HAP-1 (cell line): ENCODE measurements around the gene CD300LF.

ENCODE experiments used
- DNase-seq, 2 experiments: peaks; one replicate each; pipeline ENCODE4 v3.0.0-alpha.2; 2016 to 2020; ENCODE audit warnings: low spot score in 2 of 2
- H3K27me3 ChIP-seq: fragments of 250-450 bp; sonication (Bioruptor Pico); 2 replicates; pipeline ENCODE4 v1.5.1; 2020; ENCODE audit warnings: low read depth, mild to moderate bottlenecking, moderate library complexity
- H3K36me3 ChIP-seq: fragments of 250-450 bp; sonication (Bioruptor Pico); replicated peaks from 2 replicates; pipeline ENCODE4 v1.5.1; 2020; ENCODE audit warnings: mild to moderate bottlenecking
- H3K4me1 ChIP-seq: fragments of 250-450 bp; sonication (Bioruptor Pico); 2 replicates; pipeline ENCODE4 v1.5.1; 2020; ENCODE audit warnings: mild to moderate bottlenecking
- H3K4me3 ChIP-seq: fragments of 250-450 bp; sonication (Bioruptor Pico); 2 replicates; pipeline ENCODE4 v1.5.1; 2020; ENCODE audit warnings: mild to moderate bottlenecking, moderate library complexity
- H3K9me3 ChIP-seq: fragments of 250-450 bp; sonication (Bioruptor Pico); 2 replicates; pipeline ENCODE4 v1.5.1; 2020; ENCODE audit warnings: mild to moderate bottlenecking, moderate library complexity
- in situ Hi-C: fragments of 300-500 bp; cut with MboI; formaldehyde crosslinking; loops from 3 replicates; pipeline ENCODE4 v1.14.3; 2020; ENCODE audit warnings: low sequenced_read_pairs, inconsistent platforms, mixed read lengths

CD300LF gene

DNA sequence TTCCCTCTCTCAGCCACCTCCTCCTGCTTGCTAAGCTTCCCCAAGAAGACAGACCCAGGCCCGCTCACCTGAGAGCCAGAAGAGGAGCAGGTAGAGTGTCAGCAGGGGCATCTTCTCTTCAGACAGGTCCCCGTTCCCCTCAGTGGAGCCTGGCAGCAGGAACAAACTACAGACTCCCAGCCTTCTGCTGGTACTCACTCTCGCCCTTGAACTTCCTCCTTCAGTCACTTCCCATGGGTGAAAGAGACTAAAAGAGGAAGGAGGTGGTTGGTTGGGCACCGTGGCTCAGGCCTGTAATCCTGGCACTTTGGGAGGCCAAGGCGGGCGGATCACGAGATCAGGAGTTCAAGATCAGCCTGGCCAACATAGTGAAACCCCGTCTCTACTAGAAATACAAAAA, at the start of gene CD300LF:
TSS of gene CD300LF (minus strand) at position 168 of the 400 bp plus-strand sequence. CDS start at position 111, 57 bp downstream.
- Histone ChIP-seq H3K4me3 (no peak within 1 kb of the TSS), H3K36me3 (no peaks in the 10 kb centered on the region), H3K9me3 (no peaks in the 10 kb centered on the region), H3K27me3 (peaks cover 5% of the 10 kb centered on the region; the same call in 1 of the 2 replicates), H3K4me1 (no peaks in the 10 kb centered on the region; the same call in 1 of the 2 replicates)
- DNase-seq = no peak
- in situ Hi-C loops = no loop called here

DNA sequence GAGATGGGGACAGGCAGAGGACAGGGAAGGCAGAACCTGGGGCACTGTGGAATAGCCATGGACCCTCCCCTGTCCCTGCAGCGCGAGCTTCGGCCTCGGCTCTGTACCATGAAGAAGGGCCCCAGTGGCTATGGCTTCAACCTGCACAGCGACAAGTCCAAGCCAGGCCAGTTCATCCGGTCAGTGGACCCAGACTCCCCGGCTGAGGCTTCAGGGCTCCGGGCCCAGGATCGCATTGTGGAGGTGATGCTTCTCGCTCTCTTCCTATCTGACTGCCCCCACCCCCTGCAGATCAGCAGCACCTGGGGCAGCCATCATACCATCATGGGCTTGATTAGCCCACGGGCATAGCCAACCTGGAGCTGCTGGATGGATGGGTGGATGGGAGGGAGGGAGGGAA, 49.2 kb upstream of the CD300LF start:
- Histone ChIP-seq H3K27me3 (no peaks in the 10 kb centered on the region), H3K9me3 (no peaks in the 10 kb centered on the region), H3K36me3 (no peaks in the 10 kb centered on the region; the same call in 1 of the 2 replicates), H3K4me3 (no peak overlapping the region), H3K4me1 (peaks cover 10% of the 10 kb centered on the region)
- DNase-seq = no peak
- in situ Hi-C loops = no loop called here

GRCh38 chr17:74761419-74761818, 48.7 kb upstream of the CD300LF start:
- Histone ChIP-seq H3K9me3 (no peaks in the 10 kb centered on the region), H3K4me1 (peaks cover 10% of the 10 kb centered on the region), H3K27me3 (no peaks in the 10 kb centered on the region), H3K36me3 (no peaks in the 10 kb centered on the region; the same call in 1 of the 2 replicates), H3K4me3 (no peak overlapping the region)
- in situ Hi-C loops = no loop called here
- DNase-seq = no peak

DNA sequence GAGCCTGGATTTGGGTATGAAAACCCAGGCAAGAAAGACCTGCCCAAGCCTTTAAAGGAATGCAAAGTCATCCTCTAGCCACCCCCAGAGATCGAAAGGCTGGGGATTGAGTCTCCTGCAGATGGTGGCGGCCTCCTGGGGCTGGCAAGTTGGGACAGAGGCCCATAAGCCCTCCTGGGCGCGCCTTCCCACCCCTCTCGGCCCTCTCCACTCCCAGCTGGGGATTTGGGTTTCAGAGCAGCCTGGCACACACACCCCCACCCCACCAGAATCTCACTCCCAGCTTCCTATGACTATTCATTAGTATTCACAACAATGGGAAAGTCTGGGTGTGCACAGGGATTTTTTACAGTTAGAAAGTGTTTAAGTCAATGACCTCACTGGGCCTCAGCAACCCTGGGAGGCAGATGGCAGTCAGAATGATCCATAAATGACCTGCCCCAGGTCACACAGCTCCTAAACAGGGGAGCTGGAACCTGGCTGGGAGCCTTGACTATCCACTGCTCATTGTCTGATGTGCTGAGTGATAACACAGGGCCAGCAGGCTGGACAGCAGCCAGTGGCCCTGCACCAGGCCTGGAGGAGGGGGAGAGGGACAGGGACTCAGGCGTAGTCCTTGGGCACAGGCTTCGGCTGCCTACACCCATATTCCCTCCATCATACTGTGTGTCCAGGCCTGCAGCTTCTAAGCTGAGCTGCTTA, 47.8 kb upstream of the CD300LF start:
- peaks cover 10% of the 10 kb centered on the region for H3K4me1 ChIP-seq
- no peaks in the 10 kb centered on the region for H3K27me3 ChIP-seq
- DNase-seq = peak in 1 of 2 experiments; percentile 42
- in situ Hi-C loops = no loop called here
- no peak overlapping the region for H3K4me3 ChIP-seq
- H3K9me3 ChIP-seq = no peaks in the 10 kb centered on the region
- no peaks in the 10 kb centered on the region for H3K36me3 ChIP-seq

DNA sequence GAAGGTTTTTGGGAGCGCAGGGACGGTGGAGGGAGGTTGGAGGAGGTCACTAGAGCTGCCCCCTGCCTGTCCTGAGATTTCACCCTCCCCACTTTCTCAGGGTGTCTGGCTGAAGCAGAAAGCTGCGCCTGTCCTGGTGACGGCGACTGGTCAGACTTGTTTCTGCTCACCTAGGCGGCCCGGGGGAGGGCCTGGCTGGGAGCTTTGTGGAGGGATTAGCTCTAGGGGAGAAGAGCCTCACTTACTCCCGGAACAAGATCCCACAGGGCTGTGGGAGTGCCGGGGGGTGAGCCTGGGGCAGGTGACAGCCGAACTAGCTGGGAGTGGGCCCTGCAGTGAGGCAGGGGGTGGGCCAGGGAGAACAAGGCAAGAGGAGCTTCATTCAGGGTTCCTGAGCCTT, 47.2 kb upstream of the CD300LF start:
- in situ Hi-C loops = no loop called here
- Histone ChIP-seq H3K36me3 (no peaks in the 10 kb centered on the region), H3K4me3 (no peak overlapping the region), H3K4me1 (peaks cover 10% of the 10 kb centered on the region), H3K9me3 (no peaks in the 10 kb centered on the region), H3K27me3 (no peaks in the 10 kb centered on the region)
- DNase-seq = peak; percentile 11 to 53

GRCh38 chr17:74759243-74759801, 46.6 kb upstream of the CD300LF start:
- Histone ChIP-seq H3K9me3 (no peaks in the 10 kb centered on the region), H3K4me3 (no peak overlapping the region), H3K27me3 (no peaks in the 10 kb centered on the region), H3K36me3 (no peaks in the 10 kb centered on the region), H3K4me1 (peaks cover 10% of the 10 kb centered on the region)
- no peak for DNase-seq
- in situ Hi-C loops = no loop called here

GRCh38 chr17:74758848-74759168, 46.1 kb upstream of the CD300LF start:
- H3K36me3 ChIP-seq = no peaks in the 10 kb centered on the region
- no peak for DNase-seq
- H3K9me3 ChIP-seq = no peaks in the 10 kb centered on the region
- H3K27me3 ChIP-seq = no peaks in the 10 kb centered on the region
- H3K4me3 ChIP-seq = no peak overlapping the region
- H3K4me1 ChIP-seq = peaks cover 10% of the 10 kb centered on the region
- in situ Hi-C loops = no loop called here

DNA sequence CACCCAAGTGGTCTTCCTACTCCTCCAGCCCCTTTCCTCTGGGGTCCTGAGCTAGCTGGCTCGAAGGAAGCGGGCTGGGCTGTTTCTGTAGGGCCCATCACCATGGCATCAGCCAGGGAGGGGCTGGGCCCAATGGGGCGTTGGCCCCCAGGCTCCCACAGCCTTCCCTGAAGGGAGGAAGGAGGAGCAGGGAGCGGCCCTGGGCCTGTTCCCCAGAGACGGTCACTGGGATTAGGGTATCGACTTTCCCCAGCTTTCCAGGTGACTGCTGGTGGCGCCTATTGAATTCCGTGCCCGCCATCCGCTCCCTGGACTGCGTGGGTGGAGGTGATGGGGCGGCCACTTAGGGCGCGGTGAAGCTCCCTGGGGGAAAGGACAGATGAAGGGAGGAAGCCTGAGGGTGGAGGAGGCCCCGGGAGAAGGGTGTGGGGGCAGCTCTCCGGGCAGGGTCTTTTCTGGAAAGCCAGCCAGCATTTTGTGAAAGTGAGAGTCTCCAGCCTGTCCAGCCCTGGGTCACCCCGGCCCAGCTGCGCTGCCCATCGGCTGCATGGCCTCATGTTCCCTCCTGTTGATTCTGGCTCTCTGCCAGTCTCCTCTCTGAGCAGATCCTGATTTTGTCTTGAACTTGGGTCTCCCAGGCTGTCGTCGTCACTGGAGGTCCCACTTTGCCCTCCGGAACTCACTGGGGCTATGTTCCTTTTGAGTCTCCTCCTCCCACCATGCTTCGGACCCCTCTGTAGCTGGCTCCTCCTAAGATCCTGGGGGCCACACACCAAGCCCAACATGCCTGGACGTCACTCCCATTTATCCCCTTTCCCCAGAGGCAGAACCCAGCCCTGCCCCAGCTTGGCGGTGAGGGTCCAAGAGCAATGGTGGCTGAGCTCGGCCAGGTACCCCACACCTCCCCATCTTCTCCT, 45.5 kb upstream of the CD300LF start:
- DNase-seq = peak in 1 of 2 experiments; percentile 40
- H3K36me3 ChIP-seq = no peaks in the 10 kb centered on the region
- H3K4me1 ChIP-seq = peaks cover 10% of the 10 kb centered on the region
- H3K27me3 ChIP-seq = no peaks in the 10 kb centered on the region
- in situ Hi-C loops = no loop called here
- no peak overlapping the region for H3K4me3 ChIP-seq
- no peaks in the 10 kb centered on the region for H3K9me3 ChIP-seq

- no peak for DNase-seq
- no peak overlapping the region for H3K4me3 ChIP-seq
- in situ Hi-C loops = no loop called here
Observed at GRCh38 chr17:74757502-74757901, 44.8 kb upstream of the CD300LF start.

DNA sequence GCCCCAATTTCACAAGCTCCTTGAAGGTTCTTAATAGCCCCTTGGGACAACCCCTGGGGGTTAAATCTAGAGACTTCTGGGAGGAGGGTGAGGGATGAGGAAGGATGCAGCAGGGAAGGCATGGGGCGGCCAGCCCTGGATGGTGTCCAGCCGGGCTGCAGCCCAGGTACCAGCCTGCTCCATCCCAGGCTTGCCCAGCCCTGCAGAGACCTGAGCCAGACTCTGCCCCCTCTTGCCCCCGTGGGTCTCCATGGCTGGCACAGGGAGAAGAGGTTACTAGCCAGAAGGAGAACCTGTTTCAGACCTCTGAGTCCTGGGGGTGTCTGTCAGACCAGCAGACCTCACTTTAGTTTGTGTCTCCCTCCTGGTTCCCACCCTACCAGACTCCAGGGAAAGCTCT, 44.2 kb upstream of the CD300LF start:
- Histone ChIP-seq H3K27me3 (no peaks in the 10 kb centered on the region), H3K9me3 (no peaks in the 10 kb centered on the region), H3K4me3 (no peak overlapping the region), H3K4me1 (peaks cover 10% of the 10 kb centered on the region), H3K36me3 (peaks cover 4% of the 10 kb centered on the region; the same call in 1 of the 2 replicates)
- no peak for DNase-seq
- in situ Hi-C loops = no loop called here

More at GRCh38 chr17:74757502-74757901, 44.8 kb upstream of the CD300LF start:
- Histone ChIP-seq H3K27me3 (no peaks in the 10 kb centered on the region), H3K4me1 (peaks cover 10% of the 10 kb centered on the region), H3K9me3 (no peaks in the 10 kb centered on the region), H3K36me3 (peaks cover 4% of the 10 kb centered on the region; the same call in 1 of the 2 replicates)

- H3K36me3 ChIP-seq = peaks cover 4% of the 10 kb centered on the region; the same call in 1 of the 2 replicates
- no peaks in the 10 kb centered on the region for H3K9me3 ChIP-seq
- no peak overlapping the region for H3K4me3 ChIP-seq
- no peak for DNase-seq
- no peaks in the 10 kb centered on the region for H3K27me3 ChIP-seq
- in situ Hi-C loops = no loop called here
- H3K4me1 ChIP-seq = peaks cover 10% of the 10 kb centered on the region
Observed at GRCh38 chr17:74755533-74755932, 42.8 kb upstream of the CD300LF start.

DNA sequence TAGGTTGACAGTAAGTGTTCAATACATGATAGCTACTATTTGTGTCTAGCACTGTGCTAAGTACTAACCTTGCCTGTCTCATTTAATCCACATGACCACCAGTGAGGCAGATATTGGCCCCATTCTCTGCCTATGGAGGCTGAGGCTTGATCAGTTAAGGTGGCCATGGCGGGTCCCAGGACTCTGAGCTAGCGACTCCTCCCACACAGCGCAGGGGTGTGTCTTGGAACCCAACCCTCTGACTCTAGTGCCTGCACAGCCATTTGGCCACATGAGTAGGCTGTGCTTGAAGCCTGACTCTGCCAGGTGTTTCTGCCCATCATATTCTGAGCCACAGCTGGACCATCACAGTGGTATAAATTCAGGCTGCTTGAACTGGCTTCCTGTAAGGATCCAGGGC, 42.1 kb upstream of the CD300LF start:
- in situ Hi-C loops = no loop called here
- H3K4me1 ChIP-seq = peaks cover 6% of the 10 kb centered on the region
- H3K36me3 ChIP-seq = peaks cover 4% of the 10 kb centered on the region; the same call in 1 of the 2 replicates
- H3K4me3 ChIP-seq = no peak overlapping the region
- no peaks in the 10 kb centered on the region for H3K9me3 ChIP-seq
- DNase-seq = no peak
- H3K27me3 ChIP-seq = no peaks in the 10 kb centered on the region

GRCh38 chr17:74752822-74753401, 40.2 kb upstream of the CD300LF start:
- in situ Hi-C loops = no loop called here
- peaks cover 4% of the 10 kb centered on the region; the same call in 1 of the 2 replicates for H3K36me3 ChIP-seq

More at GRCh38 chr17:74752822-74753401, 40.2 kb upstream of the CD300LF start:
- H3K4me3 ChIP-seq = no peak overlapping the region
- no peak for DNase-seq
- H3K27me3 ChIP-seq = no peaks in the 10 kb centered on the region
- peaks cover 4% of the 10 kb centered on the region; the same call in 1 of the 2 replicates for H3K4me1 ChIP-seq
- no peaks in the 10 kb centered on the region for H3K9me3 ChIP-seq
